Astrocyte (in vitro differentiated cells and primary cell): ENCODE data around the gene DLG1. TPM values are rescaled to one million over a fixed set of nuclear protein-coding genes. Genes with fewer than 3 reads are reported as not detected.

Experiments
- DNase-seq: peaks from one replicate; pipeline ENCODE4 v3.0.0-alpha.2; 2010; ENCODE audit warnings: low read depth
- FAIRE-seq: peaks from 2 replicates; lab custom pipeline; 2011; peaks lifted over from hg19 to GRCh38; lab: Jason Lieb, UNC
- H2AFZ ChIP-seq: 2 replicates; pipeline ENCODE4 v1.6.0; 2012; ENCODE audit warnings: low read depth, low read length, inconsistent platforms
- H3K27ac ChIP-seq: 2 replicates; pipeline ENCODE4 v1.5.1; 2011; ENCODE audit warnings: low read depth, low read length, inconsistent platforms
- H3K27me3 ChIP-seq: 2 replicates; pipeline ENCODE4 v1.6.0; 2011; ENCODE audit warnings: low read length, inconsistent platforms; ENCODE audit not compliant: insufficient read depth
- H3K36me3 ChIP-seq: 2 replicates; pipeline ENCODE4 v1.5.1; 2011; ENCODE audit warnings: low read length, inconsistent platforms; ENCODE audit not compliant: insufficient read depth
- H3K4me1 ChIP-seq: 2 replicates; pipeline ENCODE4 v1.5.1; 2011; ENCODE audit warnings: low read length, inconsistent platforms; ENCODE audit not compliant: insufficient read depth
- H3K4me2 ChIP-seq: 2 replicates; pipeline ENCODE4 v1.6.0; 2012; ENCODE audit warnings: low read length, inconsistent platforms
- H3K4me3 ChIP-seq: 2 replicates; pipeline ENCODE4 v1.5.1; 2011; ENCODE audit warnings: low read depth, mild to moderate bottlenecking, low read length, inconsistent platforms; ENCODE audit not compliant: insufficient read depth
- H3K79me2 ChIP-seq: 2 replicates; pipeline ENCODE4 v1.6.0; 2012; ENCODE audit warnings: mild to moderate bottlenecking, low read length, inconsistent platforms; ENCODE audit not compliant: insufficient read depth
- H3K9ac ChIP-seq: 2 replicates; pipeline ENCODE4 v1.6.0; 2012; ENCODE audit warnings: mild to moderate bottlenecking, low read length, inconsistent platforms
- H3K9me3 ChIP-seq: 2 replicates; pipeline ENCODE4 v1.5.1; 2012; ENCODE audit warnings: low read depth, mild to moderate bottlenecking, low read length, inconsistent platforms; ENCODE audit not compliant: insufficient read depth
- H4K20me1 ChIP-seq: 2 replicates; pipeline ENCODE4 v1.6.0; 2012; ENCODE audit warnings: low read length, inconsistent platforms; ENCODE audit not compliant: insufficient read depth
- H3K27ac Mint-ChIP-seq: one replicate; pipeline ENCODE4 v1.8.0; 2021; ENCODE audit warnings: mild to moderate bottlenecking, mixed read lengths; ENCODE audit not compliant: unreplicated experiment
- H3K27me3 Mint-ChIP-seq: one replicate; pipeline ENCODE4 v1.8.0; 2021; ENCODE audit warnings: low read depth, mixed read lengths; ENCODE audit not compliant: unreplicated experiment
- H3K36me3 Mint-ChIP-seq: one replicate; pipeline ENCODE4 v1.8.0; 2021; ENCODE audit warnings: low read depth, mixed read lengths; ENCODE audit not compliant: unreplicated experiment
- H3K4me1 Mint-ChIP-seq: one replicate; pipeline ENCODE4 v1.8.0; 2021; ENCODE audit warnings: low read depth, mixed read lengths; ENCODE audit not compliant: unreplicated experiment
- H3K4me3 Mint-ChIP-seq: one replicate; pipeline ENCODE4 v1.8.0; 2021; ENCODE audit warnings: mild to moderate bottlenecking, moderate library complexity, mixed read lengths; ENCODE audit not compliant: unreplicated experiment
- H3K9me3 Mint-ChIP-seq: one replicate; pipeline ENCODE4 v1.8.0; 2021; ENCODE audit warnings: mild to moderate bottlenecking, mixed read lengths; ENCODE audit not compliant: unreplicated experiment
- EZH2 ChIP-seq: IDR thresholded peaks from 2 replicates; pipeline ENCODE4 v1.6.1; 2012; ENCODE audit warnings: mild to moderate bottlenecking, low read length, inconsistent platforms; ENCODE audit not compliant: insufficient read depth
- total RNA-seq: library from RNA; stranded (reverse); gene quantifications from 2 replicates; pipeline ENCODE4 v1.2.1, GENCODE V29; 2021
- TF ChIP-seq, protein P1 (sequence below): IDR thresholded peaks from 2 replicates; pipeline ENCODE4 v1.5.1; 2011; ENCODE audit warnings: low read depth, mild to moderate bottlenecking, inconsistent platforms, low read length, moderate library complexity; ENCODE audit not compliant: insufficient read depth

Gene DLG1
- total RNA-seq, 1 donor from 2014 or later = 210 TPM

DNA sequence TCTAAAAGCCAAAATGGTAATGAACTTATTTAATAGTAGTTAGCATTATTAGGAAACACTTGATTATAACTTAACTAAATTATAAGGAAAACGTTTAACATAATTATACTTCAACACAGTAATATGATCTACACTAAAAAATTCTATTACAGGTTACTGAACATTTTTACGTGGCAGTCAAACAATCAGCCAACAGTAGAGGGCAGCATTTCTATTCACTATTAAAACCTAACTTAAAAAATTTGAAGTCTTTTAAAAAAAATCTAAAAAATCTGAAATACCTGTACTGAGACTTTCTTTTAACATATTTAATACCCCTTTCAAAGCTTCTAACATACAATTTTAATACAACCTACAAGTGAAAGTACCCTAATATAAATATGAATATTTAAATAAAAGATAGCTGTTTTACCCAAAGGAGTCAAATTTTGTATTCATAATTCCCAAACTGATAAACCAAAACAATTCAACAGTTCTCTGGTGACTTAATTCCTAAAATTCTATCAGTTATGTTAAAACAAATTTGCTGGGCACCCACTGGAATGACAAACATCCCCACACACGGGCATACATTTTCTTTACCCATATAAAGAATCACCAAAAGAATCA is 41.5 kb downstream of the DLG1 start:
- H3K36me3 ChIP-seq = peaks cover 17% of the 10 kb centered on the region
- no peak overlapping the region for H3K4me3 Mint-ChIP-seq
- H3K9me3 Mint-ChIP-seq = no peaks in the 10 kb centered on the region
- no peak for TF ChIP-seq EZH2
- TF ChIP-seq, protein P1, sequence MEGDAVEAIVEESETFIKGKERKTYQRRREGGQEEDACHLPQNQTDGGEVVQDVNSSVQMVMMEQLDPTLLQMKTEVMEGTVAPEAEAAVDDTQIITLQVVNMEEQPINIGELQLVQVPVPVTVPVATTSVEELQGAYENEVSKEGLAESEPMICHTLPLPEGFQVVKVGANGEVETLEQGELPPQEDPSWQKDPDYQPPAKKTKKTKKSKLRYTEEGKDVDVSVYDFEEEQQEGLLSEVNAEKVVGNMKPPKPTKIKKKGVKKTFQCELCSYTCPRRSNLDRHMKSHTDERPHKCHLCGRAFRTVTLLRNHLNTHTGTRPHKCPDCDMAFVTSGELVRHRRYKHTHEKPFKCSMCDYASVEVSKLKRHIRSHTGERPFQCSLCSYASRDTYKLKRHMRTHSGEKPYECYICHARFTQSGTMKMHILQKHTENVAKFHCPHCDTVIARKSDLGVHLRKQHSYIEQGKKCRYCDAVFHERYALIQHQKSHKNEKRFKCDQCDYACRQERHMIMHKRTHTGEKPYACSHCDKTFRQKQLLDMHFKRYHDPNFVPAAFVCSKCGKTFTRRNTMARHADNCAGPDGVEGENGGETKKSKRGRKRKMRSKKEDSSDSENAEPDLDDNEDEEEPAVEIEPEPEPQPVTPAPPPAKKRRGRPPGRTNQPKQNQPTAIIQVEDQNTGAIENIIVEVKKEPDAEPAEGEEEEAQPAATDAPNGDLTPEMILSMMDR = peak; percentile 48
- no peaks in the 10 kb centered on the region for H3K27me3 Mint-ChIP-seq
- no peak overlapping the region for H3K27ac Mint-ChIP-seq
- peaks cover 51% of the 10 kb centered on the region for H3K4me1 Mint-ChIP-seq
- H3K4me2 ChIP-seq = peak overlapping the region; percentile 45
- H3K27me3 ChIP-seq = no peaks in the 10 kb centered on the region
- no peak overlapping the region for H2AFZ ChIP-seq
- no peak overlapping the region for H3K4me3 ChIP-seq
- H3K9ac ChIP-seq = peak overlapping the region; percentile 62
- peak overlapping the region; percentile 38 for H3K27ac ChIP-seq
- peaks cover 88% of the 10 kb centered on the region for H4K20me1 ChIP-seq
- H3K9me3 ChIP-seq = no peaks in the 10 kb centered on the region
- H3K4me1 ChIP-seq = peaks cover 18% of the 10 kb centered on the region
- FAIRE-seq (no peak), DNase-seq (peak; percentile 40)
- peaks cover 100% of the 10 kb centered on the region for H3K79me2 ChIP-seq
- H3K36me3 Mint-ChIP-seq = no peaks in the 10 kb centered on the region

DNA sequence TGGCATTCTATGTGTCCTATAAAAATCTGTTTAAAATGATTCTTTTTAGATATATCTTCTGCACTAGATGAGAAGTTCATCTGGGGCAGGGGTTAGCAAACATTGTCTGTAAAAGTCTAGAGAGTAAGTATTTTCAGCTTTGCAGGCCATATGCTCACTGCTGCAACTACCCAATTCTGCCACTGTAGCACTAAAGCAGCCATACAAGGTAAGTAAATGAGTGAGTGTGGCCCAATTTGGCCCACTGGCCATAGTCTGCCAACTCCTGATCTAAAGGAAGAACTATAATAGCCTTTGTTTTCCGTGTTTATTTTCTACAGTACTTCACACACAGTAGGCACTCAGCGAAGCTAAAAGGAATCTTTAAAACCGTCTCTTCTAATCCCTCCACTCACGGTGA is 42.3 kb downstream of the DLG1 start:
- no peaks in the 10 kb centered on the region for H3K9me3 ChIP-seq
- H3K4me3 ChIP-seq = no peak overlapping the region
- no peak for FAIRE-seq
- no peaks in the 10 kb centered on the region for H3K9me3 Mint-ChIP-seq
- H3K27ac Mint-ChIP-seq = no peak overlapping the region
- H3K36me3 ChIP-seq = peaks cover 15% of the 10 kb centered on the region
- H3K27me3 ChIP-seq = no peaks in the 10 kb centered on the region
- peaks cover 88% of the 10 kb centered on the region for H4K20me1 ChIP-seq
- H3K4me1 Mint-ChIP-seq = peaks cover 57% of the 10 kb centered on the region
- TF ChIP-seq, protein P1 = no peak
- no peak for TF ChIP-seq EZH2
- H3K27me3 Mint-ChIP-seq = no peaks in the 10 kb centered on the region
- no peak overlapping the region for H3K9ac ChIP-seq
- H2AFZ ChIP-seq = no peak overlapping the region
- H3K4me2 ChIP-seq = no peak overlapping the region
- DNase-seq = no peak
- no peaks in the 10 kb centered on the region for H3K36me3 Mint-ChIP-seq
- no peak overlapping the region for H3K4me3 Mint-ChIP-seq
- peaks cover 100% of the 10 kb centered on the region for H3K79me2 ChIP-seq
- H3K27ac ChIP-seq = no peak overlapping the region
- H3K4me1 ChIP-seq = peaks cover 18% of the 10 kb centered on the region

DNA sequence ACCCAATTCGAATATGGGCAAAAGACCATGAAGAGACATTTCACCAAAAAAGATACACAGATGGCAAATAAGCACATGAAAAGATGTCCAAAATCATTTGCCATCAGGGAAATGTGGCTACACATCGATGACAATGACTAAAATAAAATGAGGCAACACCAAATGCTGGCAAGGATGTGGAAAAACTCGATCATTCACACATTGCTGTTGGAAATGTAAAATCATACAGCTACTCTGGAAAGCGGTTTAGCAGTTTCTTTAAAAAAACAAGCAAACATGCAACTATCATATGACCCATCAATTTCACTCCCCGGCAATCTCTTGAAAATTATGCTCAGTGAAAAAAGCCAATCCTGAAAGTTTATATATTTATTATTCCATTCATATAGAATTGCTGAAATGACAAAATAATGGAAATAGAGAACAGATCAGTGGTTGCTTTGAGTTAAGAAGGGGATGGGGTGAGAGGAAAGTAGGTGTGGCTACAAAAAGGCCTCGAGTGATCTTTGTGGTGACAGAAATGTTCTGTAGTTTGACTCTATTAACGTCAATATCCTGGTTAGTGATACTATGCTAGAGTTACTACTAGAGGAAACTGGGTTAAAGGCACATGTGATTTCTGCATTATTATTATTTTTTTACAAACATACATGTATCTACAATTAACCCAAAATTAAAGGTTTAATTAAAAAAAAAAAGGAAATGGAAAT is 45.0 kb downstream of the DLG1 start:
- H3K36me3 Mint-ChIP-seq = peaks cover 10% of the 10 kb centered on the region
- H3K9ac ChIP-seq = no peak overlapping the region

More for the DNA sequence above, 45.0 kb downstream of the DLG1 start:
- Mint-ChIP-seq H3K4me3 (no peak overlapping the region), H3K9me3 (peaks cover 10% of the 10 kb centered on the region), H3K27me3 (no peaks in the 10 kb centered on the region), H3K4me1 (peaks cover 43% of the 10 kb centered on the region), H3K27ac (no peak overlapping the region)
- DNase-seq (no peak), FAIRE-seq (no peak)
- H2AFZ ChIP-seq = no peak overlapping the region
- H3K36me3 ChIP-seq = peaks cover 15% of the 10 kb centered on the region
- no peak overlapping the region for H3K4me3 ChIP-seq
- H4K20me1 ChIP-seq = peaks cover 89% of the 10 kb centered on the region
- TF ChIP-seq, protein P1 = no peak
- no peak for TF ChIP-seq EZH2
- peaks cover 100% of the 10 kb centered on the region for H3K79me2 ChIP-seq
- no peaks in the 10 kb centered on the region for H3K27me3 ChIP-seq
- H3K27ac ChIP-seq = no peak overlapping the region
- no peak overlapping the region for H3K4me2 ChIP-seq
- peaks cover 4% of the 10 kb centered on the region for H3K9me3 ChIP-seq
- H3K4me1 ChIP-seq = peaks cover 9% of the 10 kb centered on the region
